ENCODE results near the gene USH1G. TPM values are rescaled to one million over a fixed set of nuclear protein-coding genes. Genes with fewer than 3 reads are reported as not detected.

USH1G gene
- total RNA-seq, 6 experiments from 2014 or later, result not detected

GRCh38 chr17:74954665-74955421 is 31.8 kb upstream of the USH1G start:
- no peak for TF ChIP-seq CTCF (IDR thresholded peaks at IDR 0.05)
- H3K4me1 Mint-ChIP-seq (ENCODE audit: low read depth), result peaks cover 1% of the 10 kb centered on the region
- no peak overlapping the region for H3K27ac Mint-ChIP-seq
- no peak for DNase-seq
- H3K4me3 Mint-ChIP-seq, result no peak overlapping the region
- H3K27me3 Mint-ChIP-seq (ENCODE audit: insufficient read depth), result peaks cover 23% of the 10 kb centered on the region
- no peaks in the 10 kb centered on the region for H3K9me3 Mint-ChIP-seq
- H3K36me3 Mint-ChIP-seq (ENCODE audit: low read depth), result no peaks in the 10 kb centered on the region

- TF ChIP-seq CTCF (IDR thresholded peaks at IDR 0.05), result no peak
- H3K36me3 Mint-ChIP-seq (ENCODE audit: low read depth), result no peaks in the 10 kb centered on the region
- no peak overlapping the region for H3K4me3 Mint-ChIP-seq
- no peaks in the 10 kb centered on the region for H3K4me1 Mint-ChIP-seq (ENCODE audit: low read depth)
- H3K27me3 Mint-ChIP-seq (ENCODE audit: insufficient read depth), result peaks cover 26% of the 10 kb centered on the region
- no peaks in the 10 kb centered on the region for H3K9me3 Mint-ChIP-seq
- H3K27ac Mint-ChIP-seq, result no peak overlapping the region
- DNase-seq, result no peak
Observed at GRCh38 chr17:74954115-74954514, 31.1 kb upstream of the USH1G start.

GRCh38 chr17:74953134-74953687 is 30.2 kb upstream of the USH1G start:
- Mint-ChIP-seq H3K27me3 (ENCODE audit: insufficient read depth) (peaks cover 30% of the 10 kb centered on the region), H3K27ac (no peak overlapping the region), H3K36me3 (ENCODE audit: low read depth) (no peaks in the 10 kb centered on the region), H3K4me1 (ENCODE audit: low read depth) (no peaks in the 10 kb centered on the region), H3K9me3 (no peaks in the 10 kb centered on the region), H3K4me3 (no peak overlapping the region)
- TF ChIP-seq CTCF (IDR thresholded peaks at IDR 0.05), result no peak
- no peak for DNase-seq

GRCh38 chr17:74952431-74953133 is 29.5 kb upstream of the USH1G start:
- no peak overlapping the region for H3K4me3 Mint-ChIP-seq
- no peak for DNase-seq
- peaks cover 34% of the 10 kb centered on the region for H3K27me3 Mint-ChIP-seq (ENCODE audit: insufficient read depth)
- H3K4me1 Mint-ChIP-seq (ENCODE audit: low read depth), result no peaks in the 10 kb centered on the region
- no peak for TF ChIP-seq CTCF (IDR thresholded peaks at IDR 0.05)
- no peaks in the 10 kb centered on the region for H3K9me3 Mint-ChIP-seq
- H3K36me3 Mint-ChIP-seq (ENCODE audit: low read depth), result no peaks in the 10 kb centered on the region
- H3K27ac Mint-ChIP-seq, result no peak overlapping the region

- Mint-ChIP-seq H3K27me3 (ENCODE audit: insufficient read depth) (peaks cover 33% of the 10 kb centered on the region), H3K4me1 (ENCODE audit: low read depth) (no peaks in the 10 kb centered on the region), H3K36me3 (ENCODE audit: low read depth) (no peaks in the 10 kb centered on the region), H3K27ac (no peak overlapping the region), H3K9me3 (no peaks in the 10 kb centered on the region), H3K4me3 (no peak overlapping the region)
- no peak for TF ChIP-seq CTCF (IDR thresholded peaks at IDR 0.05)
- no peak for DNase-seq
Observed at GRCh38 chr17:74951680-74952421, 28.8 kb upstream of the USH1G start.

Measured in HFFc6 (cell line).